ENCODE data around the gene AFF2. TPM values are rescaled to one million over a fixed set of nuclear protein-coding genes. Genes with fewer than 3 reads are reported as not detected.
"Not testable (repeated sequence)": the region's sequence is repeated elsewhere in the genome, so short reads cannot be mapped to it uniquely, and the experiment has no call there.

Gene AFF2
- total and polyA plus RNA-seq, 5 donors from 2014 or later = 1.1 TPM; not detected in 4

DNA sequence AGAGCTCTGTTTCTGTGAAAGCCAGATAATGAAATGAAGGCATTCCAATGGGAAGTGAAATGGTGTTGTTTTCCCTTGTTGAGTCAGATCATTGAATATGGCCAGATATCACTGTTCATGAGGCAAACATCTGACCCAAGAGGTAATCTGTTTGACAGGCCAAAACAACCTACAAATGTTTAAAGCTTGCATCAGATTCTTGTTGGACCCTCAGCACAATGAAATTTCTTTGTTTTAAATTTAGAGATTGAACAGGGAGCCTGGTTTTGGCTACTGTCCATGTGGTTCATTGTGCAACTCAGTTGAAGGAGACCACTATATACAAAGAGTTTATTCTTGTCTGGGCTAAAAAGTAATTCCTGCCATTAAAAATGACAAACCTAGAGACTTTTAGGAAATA, 159.1 kb downstream of the AFF2 start:
- no peaks in the 10 kb centered on the region for H3K9me3 ChIP-seq (ENCODE audit: control insufficient read depth in 2 of 2, low read length in 2 of 2)
- ATAC-seq (ENCODE audit: low read depth in 2 of 2) (no peak), DNase-seq (no peak)
- Mint-ChIP-seq H3K9me3 (peaks cover 0 to 1% (median 0%) of the 10 kb centered on the region in 7 donors), H3K4me3 (no peak overlapping the region), H3K4me1 (no peaks in the 10 kb centered on the region), H3K27ac (no peak overlapping the region), H3K27me3 (no peaks in the 10 kb centered on the region), H3K36me3 (peaks cover under 1% of the 10 kb centered on the region)
- H3K4me3 ChIP-seq (ENCODE audit: low read depth, low read length) = no peak overlapping the region
- no peaks in the 10 kb centered on the region for H3K36me3 ChIP-seq (ENCODE audit: control insufficient read depth, insufficient read depth, low read length)
- H3K4me1 ChIP-seq (ENCODE audit: control insufficient read depth, insufficient read depth, low read length, poor library complexity, severe bottlenecking) = no peaks in the 10 kb centered on the region
- H3K27ac ChIP-seq (ENCODE audit: insufficient read depth, low read length, poor library complexity, severe bottlenecking) = no peak overlapping the region
- no peaks in the 10 kb centered on the region for H3K27me3 ChIP-seq (ENCODE audit: control insufficient read depth, insufficient read depth, low read length)

DNA sequence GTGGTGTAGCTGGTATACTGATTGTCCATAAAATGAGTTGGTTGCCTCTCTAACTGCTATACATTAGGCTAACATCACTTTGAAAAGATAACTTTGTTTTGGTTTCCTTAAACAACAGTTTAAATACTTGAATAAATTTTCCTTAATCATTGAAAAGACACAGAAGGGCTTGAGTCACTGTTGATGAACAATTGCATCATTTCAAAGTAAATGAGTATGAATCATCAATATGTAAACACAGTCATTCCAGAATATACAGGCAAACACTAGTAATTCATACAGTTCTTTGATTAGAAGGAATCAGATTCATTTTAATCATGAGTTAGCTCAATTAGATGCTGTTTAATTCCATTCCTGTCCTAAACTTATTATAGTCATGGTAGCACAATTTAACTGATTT, 160.6 kb downstream of the AFF2 start:
- Histone ChIP-seq H3K4me3 (ENCODE audit: low read depth, low read length) (no peak overlapping the region), H3K27ac (ENCODE audit: insufficient read depth, low read length, poor library complexity, severe bottlenecking) (no peak overlapping the region), H3K27me3 (ENCODE audit: control insufficient read depth, insufficient read depth, low read length) (no peaks in the 10 kb centered on the region), H3K9me3 (ENCODE audit: control insufficient read depth in 2 of 2, low read length in 2 of 2) (no peaks in the 10 kb centered on the region), H3K4me1 (ENCODE audit: control insufficient read depth, insufficient read depth, low read length, poor library complexity, severe bottlenecking) (no peaks in the 10 kb centered on the region), H3K36me3 (ENCODE audit: control insufficient read depth, insufficient read depth, low read length) (no peaks in the 10 kb centered on the region)
- Mint-ChIP-seq H3K4me3 (no peak overlapping the region), H3K36me3 (no peaks in the 10 kb centered on the region), H3K9me3 (peaks cover 0 to 1% (median 0%) of the 10 kb centered on the region in 7 donors), H3K27me3 (no peaks in the 10 kb centered on the region), H3K27ac (no peak overlapping the region), H3K4me1 (no peaks in the 10 kb centered on the region)
- no peak for DNase-seq
- no peak for ATAC-seq (ENCODE audit: low read depth in 2 of 2)

DNA sequence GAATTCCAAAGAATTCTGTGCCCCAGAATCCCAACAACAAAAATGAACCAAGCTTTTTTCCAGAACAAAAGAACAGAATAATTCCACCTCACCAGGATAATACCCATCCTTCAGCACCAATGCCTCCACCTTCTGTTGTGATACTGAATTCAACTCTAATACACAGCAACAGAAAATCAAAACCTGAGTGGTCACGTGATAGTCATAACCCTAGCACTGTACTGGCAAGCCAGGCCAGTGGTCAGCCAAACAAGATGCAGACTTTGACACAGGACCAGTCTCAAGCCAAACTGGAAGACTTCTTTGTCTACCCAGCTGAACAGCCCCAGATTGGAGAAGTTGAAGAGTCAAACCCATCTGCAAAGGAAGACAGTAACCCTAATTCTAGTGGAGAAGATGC, 161.6 kb downstream of the AFF2 start:
- no peak overlapping the region for H3K27ac ChIP-seq (ENCODE audit: insufficient read depth, low read length, poor library complexity, severe bottlenecking)
- no peak for DNase-seq
- Mint-ChIP-seq H3K9me3 (peaks cover 0 to 1% (median 0%) of the 10 kb centered on the region in 7 donors), H3K4me1 (no peaks in the 10 kb centered on the region), H3K4me3 (no peak overlapping the region), H3K27me3 (no peaks in the 10 kb centered on the region), H3K36me3 (no peaks in the 10 kb centered on the region), H3K27ac (no peak overlapping the region)
- H3K27me3 ChIP-seq (ENCODE audit: control insufficient read depth, insufficient read depth, low read length) = no peaks in the 10 kb centered on the region
- ATAC-seq (ENCODE audit: low read depth in 2 of 2) = no peak
- no peaks in the 10 kb centered on the region for H3K4me1 ChIP-seq (ENCODE audit: control insufficient read depth, insufficient read depth, low read length, poor library complexity, severe bottlenecking)
- no peaks in the 10 kb centered on the region for H3K9me3 ChIP-seq (ENCODE audit: control insufficient read depth in 2 of 2, low read length in 2 of 2)
- no peak overlapping the region for H3K4me3 ChIP-seq (ENCODE audit: low read depth, low read length)
- no peaks in the 10 kb centered on the region for H3K36me3 ChIP-seq (ENCODE audit: control insufficient read depth, insufficient read depth, low read length)

DNA sequence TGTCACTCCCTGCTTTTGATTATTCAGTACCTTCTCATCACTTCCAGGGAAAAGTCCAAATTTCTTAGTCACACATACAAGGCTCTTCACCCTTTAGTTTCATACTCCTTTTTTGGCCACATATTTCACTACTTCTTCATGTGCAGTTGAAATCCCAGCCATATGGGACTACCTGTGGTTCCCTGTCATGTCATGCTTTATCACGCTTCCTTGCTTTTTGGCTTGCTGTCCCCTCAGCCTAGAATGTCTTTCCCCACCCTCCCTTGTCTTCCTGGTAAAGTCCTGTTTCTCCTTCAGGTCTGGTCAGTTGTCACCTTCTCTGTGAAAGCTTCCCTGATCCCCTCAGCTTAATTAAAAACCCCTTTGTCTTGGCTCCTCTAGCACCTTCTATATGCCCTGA, 163.8 kb downstream of the AFF2 start:
- H3K36me3 Mint-ChIP-seq = no peaks in the 10 kb centered on the region
- H3K4me1 Mint-ChIP-seq = no peaks in the 10 kb centered on the region
- Histone ChIP-seq H3K9me3 (ENCODE audit: control insufficient read depth in 2 of 2, low read length in 2 of 2) (peaks cover 0 to 6% of the 10 kb centered on the region in 2 experiments), H3K36me3 (ENCODE audit: control insufficient read depth, insufficient read depth, low read length) (no peaks in the 10 kb centered on the region), H3K27me3 (ENCODE audit: control insufficient read depth, insufficient read depth, low read length) (no peaks in the 10 kb centered on the region), H3K4me1 (ENCODE audit: control insufficient read depth, insufficient read depth, low read length, poor library complexity, severe bottlenecking) (no peaks in the 10 kb centered on the region), H3K4me3 (ENCODE audit: low read depth, low read length) (no peak overlapping the region), H3K27ac (ENCODE audit: insufficient read depth, low read length, poor library complexity, severe bottlenecking) (no peak overlapping the region)
- no peak overlapping the region for H3K27ac Mint-ChIP-seq
- no peaks in the 10 kb centered on the region for H3K27me3 Mint-ChIP-seq
- peaks cover 0 to 14% (median 2%) of the 10 kb centered on the region in 7 donors for H3K9me3 Mint-ChIP-seq
- DNase-seq (no peak), ATAC-seq (ENCODE audit: low read depth in 2 of 2) (no peak)
- no peak overlapping the region for H3K4me3 Mint-ChIP-seq

DNA sequence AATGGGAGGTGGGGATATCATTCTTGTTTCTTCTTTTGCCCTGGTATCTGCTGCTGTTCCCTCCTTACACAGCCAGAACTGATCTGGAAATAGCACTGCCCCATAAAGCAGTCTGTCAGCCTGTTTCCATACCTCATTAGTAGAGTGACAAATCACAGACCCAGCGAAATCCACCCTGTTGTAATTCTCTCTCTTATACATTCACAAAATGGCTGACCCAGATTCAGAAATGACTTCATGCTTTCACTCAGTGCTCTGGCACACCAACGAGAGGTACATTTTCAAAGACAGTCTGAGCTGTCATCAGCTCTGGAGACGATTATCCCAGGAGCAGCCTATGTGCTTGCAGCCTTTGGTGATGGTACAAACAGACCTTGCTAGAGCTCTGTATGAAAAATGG, 164.6 kb downstream of the AFF2 start:
- H3K36me3 Mint-ChIP-seq = no peaks in the 10 kb centered on the region
- no peak overlapping the region for H3K27ac ChIP-seq (ENCODE audit: insufficient read depth, low read length, poor library complexity, severe bottlenecking)
- no peaks in the 10 kb centered on the region for H3K27me3 ChIP-seq (ENCODE audit: control insufficient read depth, insufficient read depth, low read length)
- DNase-seq = no peak
- H3K27ac Mint-ChIP-seq = no peak overlapping the region
- peaks cover 0 to 9% of the 10 kb centered on the region in 2 experiments for H3K9me3 ChIP-seq (ENCODE audit: control insufficient read depth in 2 of 2, low read length in 2 of 2)
- H3K4me1 Mint-ChIP-seq = no peaks in the 10 kb centered on the region
- no peaks in the 10 kb centered on the region for H3K36me3 ChIP-seq (ENCODE audit: control insufficient read depth, insufficient read depth, low read length)
- H3K27me3 Mint-ChIP-seq = no peaks in the 10 kb centered on the region
- H3K4me3 ChIP-seq (ENCODE audit: low read depth, low read length) = no peak overlapping the region
- peaks cover 0 to 19% (median 2%) of the 10 kb centered on the region in 7 donors for H3K9me3 Mint-ChIP-seq
- ATAC-seq (ENCODE audit: low read depth in 2 of 2) = no peak
- no peaks in the 10 kb centered on the region for H3K4me1 ChIP-seq (ENCODE audit: control insufficient read depth, insufficient read depth, low read length, poor library complexity, severe bottlenecking)
- H3K4me3 Mint-ChIP-seq = no peak overlapping the region

DNA sequence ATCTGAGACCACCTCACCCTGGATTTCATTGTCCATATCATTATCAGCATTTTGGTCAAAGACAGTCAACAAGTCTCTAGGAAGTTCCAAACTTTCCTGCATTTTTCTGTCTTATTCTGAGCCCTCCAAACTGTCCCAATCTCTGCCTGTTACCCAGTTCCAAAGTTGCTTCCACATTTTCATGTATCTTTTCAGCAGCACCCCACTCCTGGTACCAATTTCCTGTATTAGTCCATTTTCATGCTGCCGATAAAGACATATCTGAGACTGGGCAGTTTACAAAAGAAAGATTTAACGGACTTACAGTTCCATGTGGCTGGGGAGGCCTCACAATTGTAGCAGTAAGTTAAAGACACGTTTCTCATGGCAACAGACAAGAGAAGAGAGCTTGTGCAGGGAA, 168.8 kb downstream of the AFF2 start:
- ATAC-seq (ENCODE audit: low read depth in 2 of 2); H3K4me3 Mint-ChIP-seq; H3K4me1 ChIP-seq (ENCODE audit: control insufficient read depth, insufficient read depth, low read length, poor library complexity, severe bottlenecking); H3K36me3 Mint-ChIP-seq; H3K9me3 ChIP-seq (ENCODE audit: control insufficient read depth in 2 of 2, low read length in 2 of 2); H3K4me3 ChIP-seq (ENCODE audit: low read depth, low read length); H3K4me1 Mint-ChIP-seq; H3K27ac Mint-ChIP-seq; H3K27me3 Mint-ChIP-seq; H3K27me3 ChIP-seq (ENCODE audit: control insufficient read depth, insufficient read depth, low read length); H3K27ac ChIP-seq (ENCODE audit: insufficient read depth, low read length, poor library complexity, severe bottlenecking); DNase-seq; H3K36me3 ChIP-seq (ENCODE audit: control insufficient read depth, insufficient read depth, low read length): not testable (repeated sequence)
- peaks cover 0 to 22% (median 2%) of the 10 kb centered on the region in 7 donors for H3K9me3 Mint-ChIP-seq

DNA sequence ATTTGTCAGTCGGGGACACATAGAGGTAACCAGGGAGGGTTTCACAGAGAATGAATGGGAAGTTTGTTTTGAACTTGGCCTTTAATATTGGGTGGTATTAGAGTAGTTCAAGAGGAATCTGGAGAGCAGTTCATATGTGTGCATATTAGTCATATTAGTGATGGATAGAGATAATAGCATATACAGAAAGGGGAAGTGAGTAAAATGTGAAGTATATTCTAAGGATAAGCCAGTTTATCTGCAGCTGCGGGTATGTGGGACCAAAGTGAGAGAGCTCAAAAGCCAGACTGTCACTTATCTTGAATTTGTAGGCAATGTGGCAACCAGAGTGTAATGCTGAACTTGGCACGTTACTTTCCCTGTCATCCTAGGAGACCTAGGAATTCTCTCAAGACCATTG, 169.9 kb downstream of the AFF2 start:
- no peaks in the 10 kb centered on the region for H3K36me3 ChIP-seq (ENCODE audit: control insufficient read depth, insufficient read depth, low read length)
- ATAC-seq (ENCODE audit: low read depth in 2 of 2) = no peak
- peaks cover 0 to 9% of the 10 kb centered on the region in 2 experiments for H3K9me3 ChIP-seq (ENCODE audit: control insufficient read depth in 2 of 2, low read length in 2 of 2)
- Mint-ChIP-seq H3K36me3 (no peaks in the 10 kb centered on the region), H3K27ac (no peak overlapping the region), H3K9me3 (peaks cover 0 to 22% (median 2%) of the 10 kb centered on the region in 7 donors), H3K4me1 (no peaks in the 10 kb centered on the region), H3K27me3 (no peaks in the 10 kb centered on the region), H3K4me3 (no peak overlapping the region)
- DNase-seq = no peak
- no peak overlapping the region for H3K27ac ChIP-seq (ENCODE audit: insufficient read depth, low read length, poor library complexity, severe bottlenecking)
- H3K4me1 ChIP-seq (ENCODE audit: control insufficient read depth, insufficient read depth, low read length, poor library complexity, severe bottlenecking) = no peaks in the 10 kb centered on the region
- H3K27me3 ChIP-seq (ENCODE audit: control insufficient read depth, insufficient read depth, low read length) = no peaks in the 10 kb centered on the region
- H3K4me3 ChIP-seq (ENCODE audit: low read depth, low read length) = no peak overlapping the region

DNA sequence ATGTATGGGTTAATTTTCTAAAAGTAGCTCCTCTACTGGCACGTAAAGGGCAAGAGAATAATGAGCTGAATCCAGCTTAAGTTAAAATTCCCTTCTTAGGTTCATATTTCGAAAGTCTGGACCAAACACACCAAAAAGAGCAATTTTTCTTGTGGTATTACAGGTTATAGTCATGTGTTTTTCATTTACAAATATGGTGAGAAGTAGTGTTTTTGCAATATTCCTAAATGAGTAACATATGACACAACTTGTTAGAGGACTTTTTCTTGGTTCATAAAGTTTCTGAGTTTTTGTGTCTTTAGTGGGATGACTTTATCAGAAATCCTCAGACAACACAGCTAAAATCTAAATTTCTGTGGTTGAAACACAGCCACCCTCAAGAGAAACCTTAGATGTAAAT, 172.1 kb downstream of the AFF2 start:
- Histone ChIP-seq H3K9me3 (ENCODE audit: control insufficient read depth in 2 of 2, low read length in 2 of 2) (peaks cover 0 to 9% of the 10 kb centered on the region in 2 experiments), H3K27me3 (ENCODE audit: control insufficient read depth, insufficient read depth, low read length) (no peaks in the 10 kb centered on the region), H3K4me3 (ENCODE audit: low read depth, low read length) (no peak overlapping the region), H3K27ac (ENCODE audit: insufficient read depth, low read length, poor library complexity, severe bottlenecking) (no peak overlapping the region), H3K36me3 (ENCODE audit: control insufficient read depth, insufficient read depth, low read length) (no peaks in the 10 kb centered on the region), H3K4me1 (ENCODE audit: control insufficient read depth, insufficient read depth, low read length, poor library complexity, severe bottlenecking) (no peaks in the 10 kb centered on the region)
- Mint-ChIP-seq H3K4me3 (no peak overlapping the region), H3K27ac (no peak overlapping the region), H3K9me3 (peaks cover 0 to 17% (median 1%) of the 10 kb centered on the region in 7 donors), H3K4me1 (no peaks in the 10 kb centered on the region), H3K36me3 (no peaks in the 10 kb centered on the region), H3K27me3 (no peaks in the 10 kb centered on the region)
- DNase-seq (no peak), ATAC-seq (ENCODE audit: low read depth in 2 of 2) (no peak)
